HepG2 (cell line): Measurements from ENCODE around the gene ACER3.

Source experiments
- ARNT ChIP-seq: fragments of 450-650 bp; IDR thresholded peaks from 2 replicates; pipeline ENCODE4 v1.6.1; 2017
- ATF1 ChIP-seq: IDR thresholded peaks from 2 replicates; pipeline ENCODE4 v1.6.1; 2016; ENCODE audit warnings: mild to moderate bottlenecking, control low read depth
- CTCF ChIP-seq: sonication (generic); formaldehyde crosslinking; IDR thresholded peaks from 2 replicates; pipeline ENCODE4 v1.5.0; 2020; ENCODE audit warnings: mild to moderate bottlenecking, missing genetic modification reagents, moderate library complexity
- GTF2F1 ChIP-seq: fragments of 150-350 bp; IDR thresholded peaks from 2 replicates; pipeline ENCODE4 v1.6.1; 2014; ENCODE audit warnings: low read length
- MAX ChIP-seq: IDR thresholded peaks from 2 replicates; pipeline ENCODE4 v1.6.1; 2012; ENCODE audit warnings: inconsistent platforms
- PHF20 ChIP-seq: sonication (generic); formaldehyde crosslinking; IDR thresholded peaks from 2 replicates; pipeline ENCODE4 v1.5.0; 2020; ENCODE audit warnings: mild to moderate bottlenecking, missing genetic modification reagents
- POLR2A ChIP-seq, 2 experiments: IDR thresholded peaks; 2 replicates each; pipeline ENCODE4 v1.6.1; 2011; ENCODE audit warnings: low read depth in 2 of 2, low read length in 2 of 2, mild to moderate bottlenecking in 1 of 2, moderate library complexity in 1 of 2; ENCODE audit not compliant: insufficient read depth in 1 of 2
- TCF7 ChIP-seq: sonication (generic); IDR thresholded peaks from 2 replicates; pipeline ENCODE4 v1.6.1; 2016; ENCODE audit warnings: antibody characterized with exemption, low read depth
- TFE3 ChIP-seq: IDR thresholded peaks from 2 replicates; pipeline ENCODE4 v1.6.1; 2016
- THYN1 ChIP-seq: sonication (generic); formaldehyde crosslinking; IDR thresholded peaks from 2 replicates; pipeline ENCODE4 v1.8.1; 2023; ENCODE audit warnings: low read depth, mild to moderate bottlenecking, moderate library complexity, missing genetic modification reagents, borderline replicate concordance
- ZNF10 ChIP-seq: sonication (generic); formaldehyde crosslinking; IDR thresholded peaks from 2 replicates; pipeline ENCODE4 v1.4.0; 2020; ENCODE audit warnings: mild to moderate bottlenecking, low read depth, missing genetic modification reagents, borderline replicate concordance
- ZNF281 ChIP-seq: sonication (generic); formaldehyde crosslinking; IDR thresholded peaks from 2 replicates; pipeline ENCODE4 v1.4.0; 2020; ENCODE audit warnings: missing genetic modification reagents, borderline replicate concordance
- ZNF629 ChIP-seq: sonication (generic); formaldehyde crosslinking; conservative IDR thresholded peaks from 2 replicates; pipeline ENCODE4 v1.5.0; 2020; ENCODE audit warnings: missing genetic modification reagents
- ZNF780A ChIP-seq: sonication (generic); formaldehyde crosslinking; IDR thresholded peaks from 2 replicates; pipeline ENCODE4 v1.8.0; 2022; ENCODE audit warnings: mild to moderate bottlenecking, missing genetic modification reagents, moderate library complexity

GRCh38 chr11:76984743-76985142, 124.0 kb downstream of the ACER3 start:
- no peak for TF ChIP-seq CTCF (CRISPR knock-in tag)
- no peak for TF ChIP-seq ARNT
- no peak for TF ChIP-seq ZNF780A (CRISPR knock-in tag)
- no peak for TF ChIP-seq PHF20 (CRISPR knock-in tag)
- no peak for TF ChIP-seq TFE3 (CRISPR knock-in tag)
- no peak for TF ChIP-seq MAX
- TF ChIP-seq POLR2A (IDR thresholded peaks at IDR 0.05; ENCODE audit: insufficient read depth in 1 of 2, low read depth in 2 of 2, low read length in 2 of 2) = no peak
- TF ChIP-seq THYN1 (CRISPR knock-in tag) = no peak
- no peak for TF ChIP-seq ZNF10 (CRISPR knock-in tag)
- no peak for TF ChIP-seq ATF1 (CRISPR knock-in tag)
- TF ChIP-seq TCF7 = no peak
- no peak for TF ChIP-seq GTF2F1
- TF ChIP-seq ZNF629 (CRISPR knock-in tag) = no peak
- no peak for TF ChIP-seq ZNF281 (CRISPR knock-in tag)
